GM23248 (cell line): Measurements from ENCODE around the gene RERE. TPM values are rescaled to one million over a fixed set of nuclear protein-coding genes. Genes with fewer than 3 reads are reported as not detected.

Source experiments
- DNase-seq: peaks from one replicate; pipeline ENCODE4 v3.0.0-alpha.2; 2015
- H2AFZ ChIP-seq: fragments of 200-600 bp; sonication (generic); 2 replicates; pipeline ENCODE4 v1.6.1; 2016; ENCODE audit warnings: antibody characterized with exemption
- H3F3A ChIP-seq: fragments of 200-600 bp; sonication (generic); 2 replicates; pipeline ENCODE4 v1.6.1; 2016; ENCODE audit warnings: mild to moderate bottlenecking, antibody characterized with exemption, mixed run types; ENCODE audit not compliant: insufficient read depth
- H3K27ac ChIP-seq: fragments of 200-600 bp; sonication (generic); 2 replicates; pipeline ENCODE4 v1.5.1; 2016; ENCODE audit warnings: mild to moderate bottlenecking
- H3K27me3 ChIP-seq: fragments of 200-600 bp; sonication (generic); replicated peaks from 2 replicates; pipeline ENCODE4 v1.6.1; 2016; ENCODE audit warnings: mild to moderate bottlenecking; ENCODE audit not compliant: insufficient read depth
- H3K36me3 ChIP-seq: fragments of 200-600 bp; sonication (generic); 2 replicates; pipeline ENCODE4 v1.6.1; 2016; ENCODE audit warnings: low read depth, mild to moderate bottlenecking
- H3K4me1 ChIP-seq: fragments of 200-600 bp; sonication (generic); 2 replicates; pipeline ENCODE4 v1.6.1; 2016; ENCODE audit warnings: mild to moderate bottlenecking; ENCODE audit not compliant: insufficient read depth
- H3K4me2 ChIP-seq: fragments of 200-600 bp; sonication (generic); one replicate; pipeline ENCODE4 v1.6.1; 2016; ENCODE audit warnings: mild to moderate bottlenecking; ENCODE audit not compliant: unreplicated experiment
- H3K4me3 ChIP-seq: fragments of 200-600 bp; sonication (generic); 2 replicates; pipeline ENCODE4 v1.5.1; 2016; ENCODE audit warnings: mild to moderate bottlenecking
- H3K79me2 ChIP-seq: fragments of 200-600 bp; sonication (generic); 2 replicates; pipeline ENCODE4 v1.6.1; 2016; ENCODE audit warnings: mild to moderate bottlenecking; ENCODE audit not compliant: insufficient read depth
- H3K9ac ChIP-seq: fragments of 200-600 bp; sonication (generic); 2 replicates; pipeline ENCODE4 v1.6.1; 2016; ENCODE audit warnings: mild to moderate bottlenecking
- H3K9me2 ChIP-seq: fragments of 200-600 bp; sonication (generic); 2 replicates; pipeline ENCODE4 v1.6.1; 2016; ENCODE audit warnings: mixed run types, mild to moderate bottlenecking, moderate library complexity; ENCODE audit not compliant: insufficient read depth
- H3K9me3 ChIP-seq: fragments of 200-600 bp; sonication (generic); one replicate; pipeline ENCODE4 v1.6.1; 2017; ENCODE audit warnings: low read depth
- H4K20me1 ChIP-seq: fragments of 200-600 bp; sonication (generic); 2 replicates; pipeline ENCODE4 v1.6.0; 2016; ENCODE audit not compliant: insufficient read depth
- EZH2 ChIP-seq: fragments of 200-600 bp; sonication (generic); IDR thresholded peaks from 2 replicates; pipeline ENCODE4 v1.6.1; 2018; ENCODE audit warnings: antibody characterized with exemption, mild to moderate bottlenecking; ENCODE audit not compliant: insufficient read depth, poor library complexity, severe bottlenecking
- EZH2phosphoT487 ChIP-seq: fragments of 200-600 bp; sonication (generic); IDR thresholded peaks from 2 replicates; pipeline ENCODE4 v1.6.1; 2018; ENCODE audit warnings: antibody characterized with exemption, moderate library complexity, mild to moderate bottlenecking, low read depth; ENCODE audit not compliant: insufficient read depth
- WGBS, 2 experiments: methylation state at CpG; one replicate each; pipeline ENCODE4 v1.1.6; 2015 to 2017; ENCODE audit warnings: low lambda C conversion rate in 2 of 2, low coverage in 1 of 2; ENCODE audit errors: missing lambda C conversion rate in 2 of 2; 5-methylcytosine and 5-hydroxymethylcytosine counted together
- in situ Hi-C: fragments of 300-500 bp; cut with MboI; formaldehyde crosslinking; loops from 2 replicates; pipeline ENCODE4 v1.15.0; 2020
- polyA plus RNA-seq: library from polyadenylated mRNA; unstranded; fragments of >200 nt; fragmentation: Nextera tagmentation; extraction: Ambion mirVana; gene quantifications from 2 replicates; pipeline ENCODE4 v1.2.1, GENCODE V29; 2016
- total RNA-seq: library from RNA; depleted of rRNA; stranded (reverse); fragments of >200 nt; shearing (Covaris generic); gene quantifications from 2 replicates; pipeline ENCODE4 v1.2.3, GENCODE V29; 2014

Gene RERE
- total and polyA plus RNA-seq, 2 experiments from 2014 or later = 26.0 to 26.2 TPM

DNA sequence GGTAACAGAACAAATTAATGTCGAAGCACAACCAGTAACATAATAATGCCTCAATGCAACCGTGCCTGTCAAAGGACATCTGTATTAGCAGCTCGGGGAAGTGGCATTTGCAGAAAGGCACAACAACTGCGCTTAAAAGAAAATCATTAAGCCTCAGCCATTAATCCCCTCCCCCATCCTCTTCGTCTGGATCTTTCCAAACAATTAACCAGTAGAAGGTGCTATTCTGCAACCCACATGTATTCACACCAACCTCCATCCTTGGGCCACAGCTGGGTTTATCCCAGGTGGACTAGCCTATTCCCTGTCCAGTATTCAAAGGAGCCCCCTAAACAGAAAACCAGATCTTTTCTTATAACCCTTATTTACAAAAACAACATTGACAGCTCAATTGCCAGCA lies 2.6 kb downstream of the RERE start:
- Histone ChIP-seq H3K9ac (no peak overlapping the region), H4K20me1 (no peaks in the 10 kb centered on the region), H3K4me1 (peaks cover 43% of the 10 kb centered on the region), H3K27ac (no peak overlapping the region), H3K4me2 (peak overlapping the region; percentile 81), H3K79me2 (peaks cover 62% of the 10 kb centered on the region), H2AFZ (no peak overlapping the region), H3K36me3 (no peaks in the 10 kb centered on the region), H3K9me2 (no peaks in the 10 kb centered on the region), H3K4me3 (no peak overlapping the region), H3K27me3 (no peaks in the 10 kb centered on the region), H3F3A (peaks cover 24% of the 10 kb centered on the region), H3K9me3 (no peaks in the 10 kb centered on the region)
- 61 to 64% methylated on average over 5 of the region's 5 CpGs for WGBS, 2 experiments
- in situ Hi-C loops = no loop called here
- no peak for DNase-seq
- no peak for TF ChIP-seq EZH2phosphoT487
- TF ChIP-seq EZH2 = no peak

DNA sequence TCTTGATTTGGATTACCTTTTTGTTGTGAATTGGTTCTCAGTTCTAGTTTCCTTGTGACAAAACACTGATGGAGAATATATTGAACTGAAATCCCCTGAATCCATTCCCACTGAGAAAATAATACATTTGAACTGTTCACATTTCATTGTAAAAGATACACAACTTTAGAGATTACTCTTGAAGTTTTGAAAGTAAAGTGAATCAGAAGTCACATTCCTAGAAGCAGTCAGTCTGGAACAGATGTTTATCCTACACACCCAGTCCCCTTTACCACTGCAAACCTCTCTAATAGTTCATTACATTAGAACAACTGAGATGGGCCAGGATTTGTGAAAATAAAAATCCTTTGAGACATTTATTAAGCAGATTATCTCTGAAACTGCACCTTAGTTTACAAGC lies 3.4 kb downstream of the RERE start:
- Histone ChIP-seq H2AFZ (no peak overlapping the region), H3K9me3 (no peaks in the 10 kb centered on the region), H3F3A (peaks cover 24% of the 10 kb centered on the region), H3K79me2 (peaks cover 71% of the 10 kb centered on the region), H3K9ac (no peak overlapping the region), H4K20me1 (no peaks in the 10 kb centered on the region), H3K27me3 (no peaks in the 10 kb centered on the region), H3K36me3 (no peaks in the 10 kb centered on the region), H3K4me3 (no peak overlapping the region), H3K9me2 (no peaks in the 10 kb centered on the region), H3K27ac (no peak overlapping the region), H3K4me1 (peaks cover 43% of the 10 kb centered on the region), H3K4me2 (peak overlapping the region; percentile 3)
- in situ Hi-C loops = no loop called here
- TF ChIP-seq EZH2phosphoT487 (no peak), EZH2 (no peak)
- peak; percentile 22 for DNase-seq

DNA sequence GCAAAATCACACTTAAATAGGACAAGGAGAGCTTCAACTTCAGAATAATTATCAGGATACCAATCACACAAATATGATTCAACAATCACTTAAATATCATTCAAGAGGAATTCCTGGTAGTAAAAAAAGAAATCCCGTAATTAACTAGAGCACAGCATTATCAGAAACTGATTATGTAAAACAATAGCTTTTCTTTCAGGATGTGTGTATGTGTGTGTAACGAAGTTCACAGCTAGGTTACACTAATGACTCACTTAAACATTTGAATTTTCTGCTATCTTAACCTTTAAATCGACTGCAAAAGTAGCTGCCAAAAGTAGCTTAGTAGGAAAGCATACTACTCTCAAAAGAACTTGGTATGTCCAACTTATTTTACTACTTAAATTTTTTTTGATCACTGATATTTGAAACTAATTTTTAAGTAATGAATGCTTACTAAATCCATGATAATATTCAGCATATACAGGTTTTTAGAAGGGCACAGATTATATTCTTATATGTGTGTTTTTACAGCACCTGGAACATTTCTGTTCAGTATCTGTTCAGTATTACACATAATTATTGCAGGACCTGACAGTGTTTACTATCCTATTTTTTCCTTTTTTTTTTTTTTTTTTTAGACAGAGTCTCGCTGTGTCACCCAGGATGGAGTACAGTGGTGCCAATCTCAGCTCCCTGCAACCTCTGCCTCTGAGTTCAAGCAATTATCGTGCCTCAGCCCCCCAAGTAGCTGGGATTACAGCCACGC lies 4.2 kb downstream of the RERE start:
- Histone ChIP-seq H3K27me3 (no peaks in the 10 kb centered on the region), H3K9ac (no peak overlapping the region), H3K79me2 (peaks cover 76% of the 10 kb centered on the region), H2AFZ (no peak overlapping the region), H3K4me1 (peaks cover 42% of the 10 kb centered on the region), H3F3A (peaks cover 20% of the 10 kb centered on the region), H3K36me3 (no peaks in the 10 kb centered on the region), H3K4me3 (no peak overlapping the region), H3K27ac (no peak overlapping the region), H4K20me1 (no peaks in the 10 kb centered on the region), H3K9me2 (no peaks in the 10 kb centered on the region), H3K9me3 (no peaks in the 10 kb centered on the region), H3K4me2 (no peak overlapping the region)
- TF ChIP-seq EZH2phosphoT487 (no peak), EZH2 (no peak)
- DNase-seq = peak; percentile 33
- WGBS, 2 experiments = 68 to 69% methylated on average over 6 of the region's 6 CpGs
- in situ Hi-C loops = no loop called here

DNA sequence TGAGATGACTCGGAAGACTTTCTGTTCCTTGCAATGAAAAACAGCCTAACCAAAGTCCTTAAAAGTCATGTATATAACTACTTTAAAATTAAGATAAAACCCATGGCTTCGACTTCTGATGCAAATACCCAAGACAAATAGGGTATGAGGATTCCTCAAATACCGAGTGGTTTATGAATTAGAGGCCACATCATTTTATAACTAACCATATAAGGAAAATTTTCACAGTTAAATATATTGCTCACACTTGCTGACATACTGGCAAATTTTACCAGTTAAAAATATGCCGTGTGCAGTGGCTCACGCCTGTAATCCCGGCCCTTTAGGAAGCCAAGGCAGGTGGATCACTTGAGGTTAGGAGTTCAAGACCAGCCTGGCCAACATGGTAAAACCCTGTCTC lies 5.4 kb downstream of the RERE start:
- in situ Hi-C loops = no loop called here
- no peak for DNase-seq
- TF ChIP-seq EZH2 = no peak
- Histone ChIP-seq H3K9ac (no peak overlapping the region), H3K4me2 (no peak overlapping the region), H3K4me1 (peaks cover 41% of the 10 kb centered on the region), H3K36me3 (no peaks in the 10 kb centered on the region), H3K27me3 (no peaks in the 10 kb centered on the region), H3K9me2 (no peaks in the 10 kb centered on the region), H4K20me1 (no peaks in the 10 kb centered on the region), H2AFZ (no peak overlapping the region), H3K4me3 (no peak overlapping the region), H3K9me3 (no peaks in the 10 kb centered on the region), H3F3A (peaks cover 18% of the 10 kb centered on the region; the same call in 1 of the 2 replicates), H3K79me2 (peaks cover 85% of the 10 kb centered on the region), H3K27ac (no peak overlapping the region)
- WGBS, 2 experiments = 77 to 80% methylated on average over 6 of the region's 6 CpGs
